ENCODE results near the gene RET. TPM values are rescaled to one million over a fixed set of nuclear protein-coding genes. Genes with fewer than 3 reads are reported as not detected.

RET gene
- total and polyA plus RNA-seq, 4 donors, result 0.31 to 1.3 (median 0.77) TPM

DNA sequence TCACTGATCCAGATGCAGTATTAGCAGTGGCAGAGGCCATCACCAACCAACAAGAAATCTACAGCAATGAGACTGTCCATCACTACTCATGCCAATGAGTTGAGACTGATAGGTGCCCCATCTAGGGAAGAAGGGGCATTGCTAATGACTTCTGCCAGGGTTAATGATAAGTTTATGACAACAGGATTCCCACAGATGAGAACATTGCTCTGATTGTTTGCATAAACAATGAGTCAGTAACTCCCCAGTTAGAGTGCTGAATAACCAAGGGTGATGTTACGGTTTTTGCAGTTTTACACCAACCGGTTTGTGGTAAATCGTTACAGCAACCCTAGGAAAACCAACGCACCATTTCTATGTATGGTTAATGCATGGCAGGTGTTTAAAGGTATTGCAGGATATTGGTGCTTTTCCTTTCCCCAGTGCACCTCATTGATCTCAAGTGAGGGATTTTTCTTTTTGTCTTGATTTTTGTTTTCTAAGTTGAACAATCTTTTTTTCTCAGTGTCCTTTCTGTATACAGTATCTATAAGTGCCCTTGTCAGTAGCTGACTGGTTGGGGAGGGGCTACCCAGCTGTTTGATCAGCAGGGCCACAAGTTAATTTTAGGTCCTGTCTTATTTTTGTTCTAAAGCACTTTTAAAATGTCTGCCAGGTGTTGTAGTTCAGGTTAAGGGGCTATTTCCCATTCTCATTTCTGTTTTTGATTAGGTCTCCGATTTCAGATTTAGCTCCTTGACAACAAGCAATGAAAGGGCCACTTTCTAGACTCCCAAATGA is 57.4 kb downstream of the RET start:
- peaks cover 0 to 2% (median 0%) of the 10 kb centered on the region in 4 donors for H3K9me3 ChIP-seq (ENCODE audit: control insufficient read depth in 4 of 4, insufficient read depth in 3 of 4, low read length in 3 of 4)
- TF ChIP-seq, protein P1, sequence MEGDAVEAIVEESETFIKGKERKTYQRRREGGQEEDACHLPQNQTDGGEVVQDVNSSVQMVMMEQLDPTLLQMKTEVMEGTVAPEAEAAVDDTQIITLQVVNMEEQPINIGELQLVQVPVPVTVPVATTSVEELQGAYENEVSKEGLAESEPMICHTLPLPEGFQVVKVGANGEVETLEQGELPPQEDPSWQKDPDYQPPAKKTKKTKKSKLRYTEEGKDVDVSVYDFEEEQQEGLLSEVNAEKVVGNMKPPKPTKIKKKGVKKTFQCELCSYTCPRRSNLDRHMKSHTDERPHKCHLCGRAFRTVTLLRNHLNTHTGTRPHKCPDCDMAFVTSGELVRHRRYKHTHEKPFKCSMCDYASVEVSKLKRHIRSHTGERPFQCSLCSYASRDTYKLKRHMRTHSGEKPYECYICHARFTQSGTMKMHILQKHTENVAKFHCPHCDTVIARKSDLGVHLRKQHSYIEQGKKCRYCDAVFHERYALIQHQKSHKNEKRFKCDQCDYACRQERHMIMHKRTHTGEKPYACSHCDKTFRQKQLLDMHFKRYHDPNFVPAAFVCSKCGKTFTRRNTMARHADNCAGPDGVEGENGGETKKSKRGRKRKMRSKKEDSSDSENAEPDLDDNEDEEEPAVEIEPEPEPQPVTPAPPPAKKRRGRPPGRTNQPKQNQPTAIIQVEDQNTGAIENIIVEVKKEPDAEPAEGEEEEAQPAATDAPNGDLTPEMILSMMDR (IDR thresholded peaks at IDR 0.05; ENCODE audit: control extremely low read depth, extremely low read depth), result no peak
- no peak overlapping the region for H3K9ac ChIP-seq (ENCODE audit: insufficient read depth in 1 of 2, low read length in 2 of 2)
- no peak for ATAC-seq (ENCODE audit: insufficient read depth, low FRiP score)
- H3K27ac ChIP-seq (ENCODE audit: low read depth in 1 of 2, low read length in 1 of 2), result no peak overlapping the region
- H3K4me1 ChIP-seq (ENCODE audit: control insufficient read depth in 5 of 5, insufficient read depth in 5 of 5, low read length in 5 of 5), result peaks cover 0 to 18% (median 2%) of the 10 kb centered on the region in 5 donors
- no peak overlapping the region for H3K4me3 ChIP-seq
- 88 to 90% methylated on average over 5 of the region's 5 CpGs for WGBS, 2 donors
- no peak for DNase-seq
- no peaks in the 10 kb centered on the region for H3K36me3 ChIP-seq (ENCODE audit: control insufficient read depth in 4 of 4, insufficient read depth in 4 of 4, low read length in 4 of 4)
- H3K27me3 ChIP-seq (ENCODE audit: control insufficient read depth in 3 of 3, insufficient read depth in 3 of 3, low read length in 2 of 3), result no peaks in the 10 kb centered on the region

GRCh38 chr10:43135064-43135463 is 58.2 kb downstream of the RET start:
- no peak overlapping the region for H3K4me3 ChIP-seq
- WGBS, 2 donors, result 68 to 86% methylated on average over 5 of the region's 5 CpGs
- H3K9me3 ChIP-seq (ENCODE audit: control insufficient read depth in 4 of 4, insufficient read depth in 3 of 4, low read length in 3 of 4), result peaks cover 0 to 2% (median 0%) of the 10 kb centered on the region in 4 donors
- H3K9ac ChIP-seq (ENCODE audit: insufficient read depth in 1 of 2, low read length in 2 of 2), result no peak overlapping the region
- no peaks in the 10 kb centered on the region for H3K36me3 ChIP-seq (ENCODE audit: control insufficient read depth in 4 of 4, insufficient read depth in 4 of 4, low read length in 4 of 4)
- no peaks in the 10 kb centered on the region for H3K27me3 ChIP-seq (ENCODE audit: control insufficient read depth in 3 of 3, insufficient read depth in 3 of 3, low read length in 2 of 3)
- H3K4me1 ChIP-seq (ENCODE audit: control insufficient read depth in 5 of 5, insufficient read depth in 5 of 5, low read length in 5 of 5), result peaks cover 0 to 25% (median 4%) of the 10 kb centered on the region in 5 donors
- TF ChIP-seq, protein P1 (IDR thresholded peaks at IDR 0.05; ENCODE audit: control extremely low read depth, extremely low read depth), result no peak
- H3K27ac ChIP-seq (ENCODE audit: low read depth in 1 of 2, low read length in 1 of 2), result no peak overlapping the region
- ATAC-seq (ENCODE audit: insufficient read depth, low FRiP score) (no peak), DNase-seq (no peak)

DNA sequence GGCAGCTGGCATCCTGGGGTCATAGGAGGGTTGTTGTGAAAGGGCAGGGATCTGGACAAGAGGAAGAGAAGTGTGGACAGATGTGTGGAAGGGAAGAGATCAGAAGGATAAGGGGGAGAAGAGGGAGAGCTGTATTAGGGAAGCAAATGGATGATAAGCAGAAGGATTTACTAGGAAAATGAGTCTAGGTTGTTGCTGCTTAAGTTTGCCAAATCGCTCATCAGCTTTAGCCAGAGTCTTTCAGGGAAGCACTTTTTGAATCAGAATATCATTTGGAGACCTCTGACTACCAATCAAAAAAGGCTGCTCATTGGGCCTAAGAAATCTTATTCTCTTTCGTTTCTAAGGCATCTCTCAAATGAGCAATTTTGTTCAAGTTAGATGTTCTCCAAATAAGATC is 58.8 kb downstream of the RET start:
- Histone ChIP-seq H3K4me1 (ENCODE audit: control insufficient read depth in 5 of 5, insufficient read depth in 5 of 5, low read length in 5 of 5) (peaks cover 0 to 28% (median 4%) of the 10 kb centered on the region in 5 donors), H3K27me3 (ENCODE audit: control insufficient read depth in 3 of 3, insufficient read depth in 3 of 3, low read length in 2 of 3) (no peaks in the 10 kb centered on the region), H3K9ac (ENCODE audit: insufficient read depth in 1 of 2, low read length in 2 of 2) (no peak overlapping the region), H3K36me3 (ENCODE audit: control insufficient read depth in 4 of 4, insufficient read depth in 4 of 4, low read length in 4 of 4) (no peaks in the 10 kb centered on the region), H3K9me3 (ENCODE audit: control insufficient read depth in 4 of 4, insufficient read depth in 3 of 4, low read length in 3 of 4) (peaks cover 0 to 2% (median 0%) of the 10 kb centered on the region in 4 donors), H3K4me3 (no peak overlapping the region), H3K27ac (ENCODE audit: low read depth in 1 of 2, low read length in 1 of 2) (no peak overlapping the region)
- 96 to 97% methylated on average over 2 of the region's 2 CpGs for WGBS, 2 donors
- TF ChIP-seq, protein P1 (IDR thresholded peaks at IDR 0.05; ENCODE audit: control extremely low read depth, extremely low read depth), result no peak
- DNase-seq (no peak), ATAC-seq (ENCODE audit: insufficient read depth, low FRiP score) (no peak)
